GM19468 (cell line): ENCODE results near the gene PLEKHA5.
"Not testable (repeated sequence)": the region's sequence is repeated elsewhere in the genome, so short reads cannot be mapped to it uniquely, and the experiment has no call there.

ENCODE experiments used
- ATAC-seq: cut with Tn5 transposase; IDR thresholded peaks from one replicate; pipeline ENCODE4 v1.9.1; 2021; ENCODE audit warnings: mild to moderate bottlenecking, moderate library complexity, moderate number of reproducible peaks; ENCODE audit not compliant: unreplicated experiment; ENCODE audit errors: extremely low read depth

The PLEKHA5 gene

GRCh38 chr12:19390051-19390598, 260.6 kb downstream of the PLEKHA5 start:
- no peak for ATAC-seq

GRCh38 chr12:19392644-19393043, 263.1 kb downstream of the PLEKHA5 start:
- ATAC-seq = not testable (repeated sequence)

GRCh38 chr12:19394385-19394784, 264.9 kb downstream of the PLEKHA5 start:
- no peak for ATAC-seq

GRCh38 chr12:19397534-19397933, 268.0 kb downstream of the PLEKHA5 start:
- ATAC-seq = no peak

GRCh38 chr12:19398376-19399363, 269.1 kb downstream of the PLEKHA5 start:
- no peak for ATAC-seq

GRCh38 chr12:19400649-19401285, 271.2 kb downstream of the PLEKHA5 start:
- not testable (repeated sequence) for ATAC-seq

GRCh38 chr12:19402211-19402610, 272.7 kb downstream of the PLEKHA5 start:
- ATAC-seq = no peak

GRCh38 chr12:19402743-19403431, 273.4 kb downstream of the PLEKHA5 start:
- ATAC-seq = no peak

GRCh38 chr12:19404242-19404880, 274.8 kb downstream of the PLEKHA5 start:
- no peak for ATAC-seq

GRCh38 chr12:19409376-19409775, 279.8 kb downstream of the PLEKHA5 start:
- no peak for ATAC-seq

GRCh38 chr12:19410211-19410610, 280.7 kb downstream of the PLEKHA5 start:
- no peak for ATAC-seq

- ATAC-seq = no peak
Measured at GRCh38 chr12:19410629-19411185, 281.2 kb downstream of the PLEKHA5 start.

GRCh38 chr12:19411234-19412204, 282.0 kb downstream of the PLEKHA5 start:
- ATAC-seq = no peak

GRCh38 chr12:19412844-19413243, 283.3 kb downstream of the PLEKHA5 start:
- ATAC-seq = no peak

- not testable (repeated sequence) for ATAC-seq
Measured at GRCh38 chr12:19413582-19413981, 284.0 kb downstream of the PLEKHA5 start.

- no peak for ATAC-seq
Measured at GRCh38 chr12:19415563-19415962, 286.0 kb downstream of the PLEKHA5 start.

GRCh38 chr12:19419086-19419485, 289.6 kb downstream of the PLEKHA5 start:
- no peak for ATAC-seq

GRCh38 chr12:19421503-19422282, 292.2 kb downstream of the PLEKHA5 start:
- ATAC-seq = no peak
